Common myeloid progenitor, CD34-positive (primary cell): ENCODE data around the gene NUDT22.

Source experiments
- CTCF ChIA-PET: fragments of 350-600 bp; sonication (Branson Sonifier 250); formaldehyde crosslinking; loops from one replicate; lab custom pipeline; 2021; ENCODE audit warnings: antibody characterized with exemption; lab: Charles Lee
- POLR2A ChIA-PET: fragments of 350-600 bp; sonication (Branson Sonifier 250); formaldehyde crosslinking; loops from one replicate; lab custom pipeline; 2021; ENCODE audit warnings: antibody characterized with exemption; lab: Charles Lee
- DNase-seq, 3 donors: peaks; one replicate each; pipeline versions ENCODE4 v3.0.0 to v3.0.0-alpha.2; 2013
- H3K27ac ChIP-seq, 2 experiments: 1 replicate in 1 of 2; 2 replicates in 1 of 2; pipeline ENCODE4 v1.7.0; 2013; ENCODE audit warnings: inconsistent platforms in 2 of 2, low read length in 2 of 2, mild to moderate bottlenecking in 2 of 2, low read depth in 1 of 2, moderate library complexity in 1 of 2; ENCODE audit not compliant: severe bottlenecking in 2 of 2, insufficient read depth in 1 of 2, poor library complexity in 1 of 2
- H3K27me3 ChIP-seq, 5 experiments: replicated peaks in 2 of 5; 1 replicate in 3 of 5; 2 replicates in 2 of 5; pipeline versions ENCODE4 v1.6.1 to v1.7.0; 2013; ENCODE audit warnings: low read length in 4 of 5, mild to moderate bottlenecking in 2 of 5, moderate library complexity in 2 of 5, inconsistent platforms in 1 of 5; ENCODE audit not compliant: insufficient read depth in 5 of 5, control insufficient read depth in 4 of 5
- H3K36me3 ChIP-seq, 4 experiments: 1 replicate in 2 of 4; 2 replicates in 2 of 4; pipeline versions ENCODE4 v1.6.1 to v1.7.0; 2013; ENCODE audit warnings: low read length in 3 of 4, control low read depth in 1 of 4, mild to moderate bottlenecking in 1 of 4; ENCODE audit not compliant: control insufficient read depth in 4 of 4, insufficient read depth in 4 of 4
- H3K4me1 ChIP-seq, 4 experiments: 1 replicate in 3 of 4; 2 replicates in 1 of 4; pipeline versions ENCODE4 v1.6.1 to v1.7.1; 2013; ENCODE audit warnings: low read length in 3 of 4, mild to moderate bottlenecking in 3 of 4, control low read depth in 1 of 4, inconsistent platforms in 1 of 4, moderate library complexity in 1 of 4; ENCODE audit not compliant: control insufficient read depth in 4 of 4, insufficient read depth in 4 of 4; ENCODE audit errors: control extremely low read depth in 1 of 4
- H3K4me3 ChIP-seq, 7 experiments: 1 replicate in 4 of 7; 2 replicates in 3 of 7; pipeline versions ENCODE4 v1.5.1 to v1.7.0; 2013; ENCODE audit warnings: mild to moderate bottlenecking in 7 of 7, low read length in 6 of 7, moderate library complexity in 6 of 7, inconsistent platforms in 2 of 7, low read depth in 2 of 7, control low read depth in 1 of 7; ENCODE audit not compliant: insufficient read depth in 4 of 7, control insufficient read depth in 1 of 7; ENCODE audit errors: extremely low read depth in 1 of 7
- H3K9me3 ChIP-seq, 5 experiments: 1 replicate in 4 of 5; 2 replicates in 1 of 5; pipeline versions ENCODE4 v1.6.1 to v1.7.1; 2013; ENCODE audit warnings: low read length in 4 of 5, mild to moderate bottlenecking in 2 of 5, inconsistent platforms in 1 of 5, low read depth in 1 of 5, moderate library complexity in 1 of 5; ENCODE audit not compliant: control insufficient read depth in 4 of 5, insufficient read depth in 2 of 5; ENCODE audit errors: control extremely low read depth in 1 of 5
- WGBS: methylation state at CpG from one replicate; pipeline ENCODE4 v1.1.5; 2013; ENCODE audit not compliant: insufficient coverage; 5-methylcytosine and 5-hydroxymethylcytosine counted together

Gene NUDT22

DNA sequence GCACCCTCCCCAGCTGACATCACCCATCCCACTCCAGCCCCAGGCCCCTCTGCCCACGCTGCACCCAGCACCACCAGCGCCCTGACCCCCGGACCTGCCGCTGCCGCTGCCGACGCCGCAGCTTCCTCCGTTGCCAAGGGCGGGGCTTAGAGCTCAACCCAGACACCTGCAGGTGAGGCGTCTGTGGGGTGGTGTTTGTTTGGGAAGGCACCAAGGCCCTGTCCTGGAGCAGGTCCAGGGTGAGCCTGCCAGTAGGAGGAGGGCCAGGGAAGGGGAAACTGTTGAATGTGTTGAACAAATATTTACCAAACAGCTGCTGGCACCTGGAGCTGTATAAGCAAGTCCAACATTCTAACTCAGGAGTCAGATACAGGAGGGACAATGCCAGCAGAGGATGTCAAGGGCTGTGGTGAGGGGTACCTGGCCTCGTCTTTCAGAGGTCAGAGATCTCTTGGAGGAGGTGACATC lies 11.4 kb downstream of the NUDT22 start:
- WGBS, result 100% methylated on average over 3 of the region's 12 CpGs

DNA sequence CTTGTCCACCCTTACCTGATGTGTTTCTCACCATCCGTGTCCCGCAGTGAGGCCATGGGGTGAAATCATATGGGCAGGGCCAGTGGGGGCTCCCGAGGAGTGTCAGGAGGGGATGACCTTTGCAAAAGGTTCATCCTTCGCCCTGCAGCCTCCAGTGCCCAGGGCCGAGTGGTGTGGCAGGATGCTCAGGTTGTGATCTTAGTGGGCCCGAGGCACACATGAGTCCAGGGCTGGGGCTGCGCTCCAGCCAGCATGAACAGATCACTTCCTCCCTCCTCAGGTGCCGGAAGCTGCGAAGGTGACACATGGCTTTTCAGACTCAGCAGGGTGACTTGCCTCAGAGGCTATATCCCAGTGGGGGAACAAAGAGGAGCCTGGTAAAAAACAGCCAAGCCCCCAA lies 12.0 kb downstream of the NUDT22 start:
- Histone ChIP-seq H3K4me1 (peaks cover 4 to 47% (median 42%) of the 10 kb centered on the region in 4 experiments), H3K36me3 (peaks cover 0 to 22% (median 16%) of the 10 kb centered on the region in 4 experiments), H3K27me3 (no peaks in the 10 kb centered on the region), H3K27ac (no peak overlapping the region), H3K4me3 (no peak overlapping the region), H3K9me3 (no peaks in the 10 kb centered on the region)
- CTCF ChIA-PET, result interaction anchor here (1.1 to 2.8 kb wide), 3 partner anchors 21 to 33 kb away, joined by 4 to 15 read pairs (median 7); partner anchors contain the start of gene FERMT3
- 97% methylated on average over 6 of the region's 9 CpGs for WGBS
- DNase-seq, result no peak
- POLR2A ChIA-PET, result no interaction called here

More for the DNA sequence above, 11.4 kb downstream of the NUDT22 start:
- peaks cover 2 to 42% (median 36%) of the 10 kb centered on the region in 4 experiments for H3K4me1 ChIP-seq
- POLR2A ChIA-PET, result no interaction called here
- H3K9me3 ChIP-seq, result no peaks in the 10 kb centered on the region
- H3K27me3 ChIP-seq, result no peaks in the 10 kb centered on the region
- CTCF ChIA-PET, result interaction anchor here (1.6 to 2.8 kb wide), 3 partner anchors 10 to 32 kb away, joined by 6 to 15 read pairs (median 7); partner anchors contain the start of gene FERMT3
- peaks cover 0 to 19% (median 16%) of the 10 kb centered on the region in 4 experiments for H3K36me3 ChIP-seq
- no peak for DNase-seq
- H3K27ac ChIP-seq, result no peak overlapping the region
- no peak overlapping the region for H3K4me3 ChIP-seq

DNA sequence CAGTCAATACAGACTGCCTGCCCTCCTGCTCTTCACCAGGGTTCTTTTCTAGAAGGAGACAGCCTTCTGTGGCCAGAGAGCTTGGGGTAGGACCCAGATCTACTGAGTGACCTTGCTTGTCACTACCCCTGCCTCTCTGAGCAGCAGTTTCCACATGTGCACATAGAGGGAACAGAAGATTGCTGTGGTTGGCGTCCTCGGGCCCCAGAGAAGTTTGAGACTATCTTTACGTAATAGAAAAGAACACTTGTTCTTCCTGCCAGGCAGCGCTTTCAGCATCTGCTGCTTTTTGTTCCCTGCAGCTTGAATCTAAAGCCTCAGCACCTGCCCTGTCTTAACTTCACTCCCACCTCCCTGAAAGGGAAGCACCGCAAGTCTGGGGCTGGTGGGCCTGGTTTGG lies 12.9 kb downstream of the NUDT22 start:
- no peaks in the 10 kb centered on the region for H3K9me3 ChIP-seq
- no peak overlapping the region for H3K4me3 ChIP-seq
- no peak for DNase-seq
- peaks cover 4 to 51% (median 44%) of the 10 kb centered on the region in 4 experiments for H3K4me1 ChIP-seq
- CTCF ChIA-PET, result interaction anchor here (0.8 to 2.1 kb wide), 5 partner anchors 11 to 33 kb away, joined by 3 to 15 read pairs (median 4); partner anchors contain the start of gene FERMT3
- H3K27me3 ChIP-seq, result no peaks in the 10 kb centered on the region
- 95% methylated on average over 4 of the region's 5 CpGs for WGBS
- H3K36me3 ChIP-seq, result peaks cover 0 to 31% (median 25%) of the 10 kb centered on the region in 4 experiments
- POLR2A ChIA-PET, result no interaction called here
- no peak overlapping the region for H3K27ac ChIP-seq

GRCh38 chr11:64239662-64240434 lies 13.8 kb downstream of the NUDT22 start:
- DNase-seq, result peak in 2 of 3 donors; percentile 59 to 68
- Histone ChIP-seq H3K36me3 (peaks cover 0 to 35% (median 28%) of the 10 kb centered on the region in 4 experiments), H3K27ac (peak overlapping the region; percentile 96 to 97), H3K4me1 (peaks cover 4 to 56% (median 49%) of the 10 kb centered on the region in 4 experiments), H3K27me3 (no peaks in the 10 kb centered on the region), H3K4me3 (peak overlapping the region in 5 of 7 experiments; percentile 63 to 91 (median 85)), H3K9me3 (no peaks in the 10 kb centered on the region)
- ChIA-PET CTCF (interaction anchor here (1.2 to 1.5 kb wide), 2 partner anchors 10 to 33 kb away, joined by 3 to 5 read pairs; partner anchors contain the start of gene FERMT3), POLR2A (interaction anchor here (0.5 to 7.6 kb wide), 3 partner anchors 32 to 43 kb away, joined by 3 to 74 read pairs (median 4); partner anchors contain the start of gene FERMT3)
- WGBS, result 77% methylated on average over 11 of the region's 11 CpGs

DNA sequence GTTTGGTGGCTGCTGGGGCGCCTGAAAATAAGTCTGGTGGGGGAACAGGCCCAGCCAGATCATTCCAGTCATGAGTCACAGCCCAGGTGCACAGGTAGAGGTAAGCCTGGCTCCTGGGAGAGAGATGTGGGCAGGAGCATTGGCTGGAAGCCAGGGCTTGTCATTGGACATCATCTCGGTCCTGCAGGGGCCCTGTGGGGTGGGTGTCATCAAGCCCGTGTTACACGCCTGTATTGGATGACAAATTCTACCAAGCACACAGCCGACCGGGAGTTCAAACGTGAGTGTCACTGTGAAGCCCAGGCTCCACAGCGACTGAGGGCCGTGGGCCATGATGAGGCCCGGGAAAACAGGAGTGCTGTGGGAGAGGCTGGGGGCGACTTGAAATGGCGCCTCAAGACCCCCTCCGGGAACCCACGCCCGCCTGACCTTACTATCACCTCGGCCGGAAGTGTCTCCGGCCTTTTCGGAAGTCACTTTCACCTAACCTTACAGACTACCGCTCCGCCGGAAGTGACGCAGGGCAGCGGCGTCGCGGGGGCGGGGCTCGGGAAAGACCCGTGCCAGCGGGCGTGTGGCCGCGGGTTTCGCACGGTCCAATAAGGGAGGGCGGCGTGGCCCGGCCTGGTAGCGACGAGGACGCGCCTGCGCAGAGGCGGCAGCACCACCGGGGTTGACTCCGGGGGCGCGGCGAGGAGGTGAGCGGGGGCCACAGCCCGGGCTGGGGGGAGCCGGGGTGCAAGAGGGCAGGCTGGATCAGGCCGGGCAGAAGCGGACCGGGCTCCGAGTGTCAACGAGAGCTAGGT lies 14.6 kb downstream of the NUDT22 start, which contains the start of gene FKBP2:
Gene FKBP2, plus strand, starts transcription at position 661 of the 806 bp plus-strand sequence. CDS start 1,293 bp downstream, outside the sequence.
- no peaks in the 10 kb centered on the region for H3K27me3 ChIP-seq
- no peaks in the 10 kb centered on the region for H3K9me3 ChIP-seq
- ChIA-PET POLR2A (interaction anchor here (0.6 to 7.6 kb wide), 11 partner anchors 9 to 150 kb away, joined by 3 to 74 read pairs (median 3); partner anchors contain the start of genes DNAJC4, FERMT3, PRDX5 and TRMT112), CTCF (interaction anchor here (0.6 to 12.2 kb wide), 7 partner anchors 17 to 534 kb away, joined by 3 to 177 read pairs (median 4); partner anchors contain the start of gene FERMT3)
- H3K27ac ChIP-seq, result peak within 1 kb of the TSS; percentile 96 to 97
- peaks cover 0 to 37% (median 28%) of the 10 kb centered on the region in 4 experiments for H3K36me3 ChIP-seq
- DNase-seq, result peak; percentile 96 to 98 (median 98)
- peak within 1 kb of the TSS; percentile 69 to 91 (median 85) for H3K4me3 ChIP-seq
- H3K4me1 ChIP-seq, result peaks cover 4 to 56% (median 49%) of the 10 kb centered on the region in 4 experiments
- WGBS, result 2% methylated on average over 46 of the region's 58 CpGs

- Histone ChIP-seq H3K9me3 (no peaks in the 10 kb centered on the region), H3K4me3 (peak overlapping the region; percentile 69 to 91 (median 85)), H3K4me1 (peaks cover 4 to 56% (median 50%) of the 10 kb centered on the region in 4 experiments), H3K27ac (peak overlapping the region; percentile 96 to 97), H3K36me3 (peaks cover 0 to 37% (median 28%) of the 10 kb centered on the region in 4 experiments), H3K27me3 (no peaks in the 10 kb centered on the region)
- ChIA-PET CTCF (interaction anchor here (0.6 to 12.2 kb wide), 6 partner anchors 18 to 533 kb away, joined by 3 to 177 read pairs (median 4); partner anchors contain the start of gene FERMT3), POLR2A (interaction anchor here (0.6 to 7.6 kb wide), 10 partner anchors 10 to 150 kb away, joined by 3 to 74 read pairs (median 3); partner anchors contain the start of genes DNAJC4, FERMT3, PRDX5 and TRMT112)
- WGBS, result 0% methylated on average over 18 of the region's 24 CpGs
- DNase-seq, result no peak
Observed at GRCh38 chr11:64241241-64241490, 15.1 kb downstream of the NUDT22 start.
